GM18520 (cell line): ENCODE results near the gene ATP5PD.
"Not testable (repeated sequence)": the region's sequence is repeated elsewhere in the genome, so short reads cannot be mapped to it uniquely, and the experiment has no call there.

ENCODE experiments used
- ATAC-seq: cut with Tn5 transposase; IDR thresholded peaks from one replicate; pipeline ENCODE4 v1.9.1; 2021; ENCODE audit not compliant: unreplicated experiment

The ATP5PD gene

DNA sequence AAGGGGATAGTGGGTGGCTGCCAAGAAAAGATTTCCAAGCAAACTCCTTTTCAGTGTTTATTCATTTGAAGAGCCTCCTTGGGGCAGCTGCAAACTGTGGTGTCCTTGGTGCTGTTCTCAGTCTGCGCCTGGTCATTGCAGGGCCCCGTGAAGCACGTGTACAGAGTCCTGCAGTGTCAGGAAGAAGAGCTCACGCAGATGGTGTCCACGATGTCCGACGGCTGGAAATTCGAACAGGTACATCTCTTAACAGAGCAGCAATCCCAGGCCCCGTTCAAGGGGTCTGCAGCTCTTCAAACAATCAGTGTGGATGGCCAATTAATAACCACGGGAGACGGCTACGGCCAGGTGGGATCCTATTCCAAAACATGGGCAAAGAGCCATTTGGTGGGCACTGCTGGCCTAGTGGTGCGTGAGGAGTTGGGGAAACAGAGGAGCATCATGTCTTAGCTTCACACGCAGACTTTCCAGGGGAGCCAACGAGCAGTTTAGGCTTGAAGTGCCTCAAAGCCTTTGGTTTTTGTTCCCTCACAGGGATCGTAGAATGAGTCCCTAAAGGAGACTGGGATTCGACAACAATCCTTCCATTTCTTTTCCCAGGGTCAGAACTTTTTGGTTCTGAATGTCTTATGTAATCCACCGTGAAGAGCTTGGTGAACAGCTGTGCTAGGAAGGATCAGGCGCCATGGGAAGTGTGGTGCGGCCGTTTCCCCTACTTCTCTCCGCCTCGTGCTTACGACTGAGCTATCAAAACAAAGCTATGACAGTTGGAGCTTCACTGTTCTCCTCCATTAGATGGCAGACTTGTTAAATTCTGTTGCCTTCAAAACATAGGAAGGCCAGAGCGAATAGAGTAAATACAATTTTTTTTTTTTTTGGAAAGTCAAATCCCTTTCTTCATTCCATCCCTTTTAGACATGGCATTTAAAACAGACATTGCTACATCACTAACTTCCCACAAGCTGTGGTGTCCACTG lies 12.9 kb upstream of the ATP5PD start:
- no peak for ATAC-seq

DNA sequence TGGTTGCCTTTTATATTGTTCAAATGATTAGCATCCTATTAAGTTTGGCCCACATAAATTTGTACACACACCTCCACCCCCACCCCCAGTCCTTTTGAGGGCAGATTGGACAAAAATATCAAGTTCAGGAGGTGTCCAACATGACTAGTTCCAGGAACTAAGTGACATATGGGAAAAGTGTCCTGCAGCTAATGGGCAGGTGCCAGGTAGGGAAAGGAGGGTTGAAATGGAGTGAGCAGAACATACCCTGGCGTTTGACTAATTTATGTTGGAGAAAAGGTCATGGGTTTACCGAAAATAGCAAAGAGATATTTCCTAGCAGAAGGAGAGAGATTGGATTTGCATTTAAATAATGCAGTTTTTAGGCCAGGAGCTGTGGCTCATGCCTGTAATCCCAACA lies 5.2 kb upstream of the ATP5PD start:
- ATAC-seq, result no peak

DNA sequence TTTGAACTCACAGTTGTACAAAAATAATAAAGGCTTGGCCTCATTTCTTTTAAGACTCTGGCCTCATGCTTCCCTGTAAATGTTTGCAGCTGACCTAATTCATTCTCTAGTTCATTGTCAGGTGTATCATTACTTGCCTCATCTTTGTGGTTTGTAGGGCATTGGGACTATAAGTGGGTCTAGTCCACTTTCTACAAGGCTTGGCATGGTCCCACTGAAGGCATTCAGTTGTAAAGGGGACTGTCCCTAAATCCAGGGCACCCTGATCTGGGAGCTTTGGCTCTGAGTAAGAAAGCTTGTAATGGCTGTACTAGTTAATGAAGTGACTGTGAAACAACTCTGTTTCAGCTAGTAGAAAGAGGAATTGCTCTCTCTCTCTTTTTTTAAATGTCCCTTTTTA lies 2.9 kb upstream of the ATP5PD start:
- no peak for ATAC-seq

GRCh38 chr17:75049057-75049456 lies 2.3 kb upstream of the ATP5PD start:
- ATAC-seq, result no peak

GRCh38 chr17:75048249-75048878 lies 1.6 kb upstream of the ATP5PD start:
- ATAC-seq, result no peak

DNA sequence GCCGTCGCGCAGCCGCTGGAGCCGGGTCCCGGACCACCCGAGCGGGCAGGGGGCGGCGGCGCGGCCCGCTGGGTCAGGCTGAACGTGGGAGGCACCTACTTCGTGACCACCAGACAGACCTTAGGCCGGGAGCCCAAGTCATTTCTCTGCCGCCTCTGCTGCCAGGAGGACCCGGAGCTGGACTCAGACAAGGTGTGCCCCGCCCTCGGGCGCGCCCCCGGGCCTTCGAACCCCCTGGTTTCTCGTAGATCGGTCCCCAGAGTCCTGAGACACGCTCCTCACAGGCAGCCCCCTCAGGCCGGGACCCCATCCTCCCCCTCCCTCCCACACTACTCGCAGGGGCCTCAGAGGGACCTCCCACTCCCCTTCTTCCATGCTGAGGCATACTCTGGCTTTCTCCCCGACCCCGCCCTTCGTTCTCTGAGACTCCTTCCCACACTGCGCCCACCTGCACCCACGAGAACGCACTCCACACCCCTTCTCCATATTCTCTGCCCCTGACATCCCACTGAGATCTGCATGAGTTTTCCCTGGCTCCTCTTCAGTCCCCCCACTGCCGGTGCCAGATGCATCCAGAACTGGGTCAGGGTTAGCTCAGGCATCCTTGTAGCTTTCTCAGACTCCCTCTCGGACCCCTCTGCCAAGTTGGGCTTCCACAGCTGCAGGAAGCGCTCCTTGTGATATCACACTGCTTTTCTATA lies 779 bp upstream of the ATP5PD start:
- peak; percentile 4 for ATAC-seq

DNA sequence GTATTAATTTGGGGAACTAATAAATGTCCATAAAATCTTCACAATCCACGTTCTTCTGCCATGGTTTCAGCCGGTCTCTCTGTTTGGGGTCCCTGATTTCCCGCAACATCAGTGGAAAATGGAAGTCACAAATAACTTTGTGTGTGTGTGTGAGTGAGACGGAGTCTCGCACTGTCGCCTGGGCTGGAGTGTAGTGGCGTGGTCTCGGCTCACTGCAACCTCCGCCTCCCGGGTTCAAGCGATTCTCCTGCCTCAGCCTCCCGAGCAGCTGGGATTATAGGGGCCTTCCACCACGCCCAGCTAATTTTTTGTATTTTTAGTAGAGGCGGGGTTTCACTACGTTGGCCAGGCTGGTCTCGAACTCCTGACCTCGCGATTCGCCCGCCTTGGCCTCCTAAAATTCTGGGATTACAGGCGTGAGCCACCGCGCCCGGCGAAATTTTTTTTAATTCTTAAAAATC lies 793 bp downstream of the ATP5PD start:
- not testable (repeated sequence) for ATAC-seq

- no peak for ATAC-seq
Measured at GRCh38 chr17:75044716-75045115, 2.1 kb downstream of the ATP5PD start.

- not testable (repeated sequence) for ATAC-seq
Measured at GRCh38 chr17:75043789-75044188, 3.0 kb downstream of the ATP5PD start.

DNA sequence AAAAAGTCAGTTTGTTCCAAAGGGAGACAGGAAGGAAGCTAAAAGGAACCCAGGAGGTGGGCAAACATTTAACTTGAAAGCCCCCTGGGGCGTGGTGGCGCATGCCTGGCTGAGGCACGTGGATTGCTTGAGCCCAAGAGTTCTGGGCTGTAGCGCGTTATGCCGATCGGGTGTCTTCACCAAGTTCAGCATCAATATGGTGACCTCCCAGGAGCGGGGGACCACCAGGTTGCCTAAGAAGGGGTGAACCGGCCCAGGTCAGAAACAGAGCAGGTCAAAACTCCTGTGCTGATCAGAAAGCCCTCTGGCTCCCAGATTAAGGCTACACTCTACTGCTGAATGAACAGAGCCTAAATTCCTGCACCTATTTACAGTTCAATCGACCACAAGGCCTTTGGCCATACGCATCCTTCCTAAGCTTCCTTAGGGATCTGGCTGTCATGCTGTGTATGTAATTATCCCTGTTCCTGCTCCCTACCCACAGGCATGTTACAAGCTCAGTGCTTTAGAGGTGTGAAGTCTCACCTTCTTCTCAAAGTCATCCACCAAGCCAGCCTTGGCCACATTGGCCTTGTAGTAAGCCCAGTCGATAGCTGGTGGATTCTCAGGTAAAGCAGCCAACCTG lies 5.0 kb downstream of the ATP5PD start:
- no peak for ATAC-seq

DNA sequence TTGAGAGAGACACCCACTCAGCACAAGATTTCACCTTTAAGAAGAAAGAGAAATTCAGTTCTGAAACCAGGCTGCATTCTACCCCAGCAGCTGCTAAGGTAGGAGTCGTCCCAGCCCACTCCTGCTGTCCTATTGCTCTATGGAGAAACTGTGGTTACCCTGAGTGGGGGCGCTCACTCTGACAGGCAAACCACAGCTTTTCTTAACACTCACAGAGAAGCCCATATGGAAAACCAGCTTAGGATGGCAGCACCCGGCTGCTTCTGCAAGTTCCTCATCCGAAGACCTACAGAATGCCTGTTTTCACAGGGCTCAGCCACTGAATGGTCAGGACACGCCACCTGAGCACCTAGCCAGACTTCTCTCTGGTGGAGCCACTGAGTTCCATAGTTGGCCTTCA lies 7.5 kb downstream of the ATP5PD start:
- ATAC-seq, result no peak

DNA sequence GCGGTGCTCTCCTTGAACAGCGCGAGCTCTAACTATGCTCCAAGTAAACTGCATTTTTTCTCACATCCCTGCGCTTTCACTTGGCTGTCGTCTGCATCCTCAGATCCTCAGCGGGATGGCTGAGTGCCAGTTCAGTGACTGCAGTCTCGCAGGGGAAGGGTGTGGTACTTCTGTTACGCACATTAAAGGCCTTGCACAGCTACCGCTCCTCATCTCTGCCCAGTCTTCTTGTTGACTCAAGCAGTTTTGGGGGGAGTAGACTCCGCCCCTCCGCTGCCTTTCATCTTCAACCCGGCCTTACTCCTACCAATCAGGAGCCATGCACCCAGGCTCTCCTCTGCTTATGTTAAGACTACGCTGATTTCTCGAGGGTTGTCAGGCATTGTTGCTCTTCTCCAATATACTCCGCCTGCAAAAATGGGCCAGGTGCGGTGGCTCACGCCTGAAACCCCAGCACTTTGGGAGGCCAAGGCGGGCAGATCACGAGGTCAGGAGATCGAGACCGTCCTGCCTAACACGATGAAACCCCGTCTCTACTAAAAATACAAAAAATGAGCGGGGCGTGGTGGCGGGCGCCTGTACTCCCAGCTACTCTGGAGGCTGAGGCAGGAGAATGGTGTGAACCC lies 10.0 kb downstream of the ATP5PD start:
- no peak for ATAC-seq

- no peak for ATAC-seq
Measured at GRCh38 chr17:75034236-75034908, 12.4 kb downstream of the ATP5PD start.

- ATAC-seq, result peak; percentile 51
Measured at GRCh38 chr17:75033346-75034235, 13.2 kb downstream of the ATP5PD start.

DNA sequence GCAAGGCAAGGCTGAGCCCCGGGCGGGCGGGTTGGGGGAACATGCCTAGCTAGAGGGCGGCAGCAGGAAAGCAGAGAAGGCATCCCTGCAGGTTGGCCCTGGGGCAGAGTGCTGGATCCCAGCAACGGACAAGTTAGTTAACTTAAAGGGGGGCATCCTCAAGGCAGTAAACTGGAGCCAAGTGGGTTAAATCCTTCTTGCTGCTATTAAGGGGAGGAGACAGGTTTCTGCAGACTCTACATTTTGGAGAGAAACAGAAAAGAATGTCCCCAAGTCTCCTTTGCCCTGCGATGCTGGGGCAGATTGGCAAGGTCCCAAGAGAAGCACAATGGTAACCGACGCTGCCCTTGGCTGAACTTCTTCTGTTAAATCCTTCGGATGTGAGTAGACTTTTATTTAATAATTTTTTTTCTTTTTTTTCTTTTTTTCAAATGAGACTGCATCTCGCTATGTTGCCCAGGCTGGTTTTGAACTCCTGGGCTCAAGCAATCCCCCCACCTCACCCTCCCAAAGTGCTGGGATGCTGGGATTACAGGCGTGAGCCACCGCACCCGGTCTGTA lies 14.0 kb downstream of the ATP5PD start:
- ATAC-seq, result no peak

GRCh38 chr17:75031972-75032719 lies 14.6 kb downstream of the ATP5PD start:
- ATAC-seq, result no peak

- no peak for ATAC-seq
Measured at GRCh38 chr17:75030161-75030560, 16.6 kb downstream of the ATP5PD start.

GRCh38 chr17:75026650-75027049 lies 20.1 kb downstream of the ATP5PD start:
- not testable (repeated sequence) for ATAC-seq
